Activated CD4-positive, alpha-beta T cell treated with anti-CD3 and anti-CD28 coated beads for 36 hours (primary cell): ENCODE data around the gene EEFSEC. TPM values are rescaled to one million over a fixed set of nuclear protein-coding genes. Genes with fewer than 3 reads are reported as not detected.

Experiments used
- ATAC-seq: fragments of 200-7000 bp; cut with Tn5 transposase; one replicate; pipeline ENCODE4 v1.10.0; 2021; ENCODE audit warnings: mild to moderate bottlenecking, moderate library complexity
- CTCF ChIA-PET: fragments of 350-600 bp; sonication (Branson Sonifier 250); formaldehyde crosslinking; loops from one replicate; lab custom pipeline; 2021; ENCODE audit warnings: antibody characterized with exemption; lab: Charles Lee
- POLR2A ChIA-PET: fragments of 350-600 bp; sonication (Branson Sonifier 250); formaldehyde crosslinking; loops from one replicate; lab custom pipeline; 2021; ENCODE audit warnings: antibody characterized with exemption, inconsistent platforms; lab: Charles Lee
- DNase-seq: peaks from one replicate; pipeline ENCODE4 v3.0.0-alpha.2; 2020
- H3K27ac Mint-ChIP-seq: one replicate; pipeline ENCODE4 v1.8.0; 2021; ENCODE audit warnings: mixed read lengths
- H3K27me3 Mint-ChIP-seq: one replicate; pipeline ENCODE4 v1.8.0; 2021; ENCODE audit warnings: mixed read lengths
- H3K36me3 Mint-ChIP-seq: one replicate; pipeline ENCODE4 v1.8.0; 2021; ENCODE audit warnings: low read depth, mixed read lengths
- H3K4me1 Mint-ChIP-seq: one replicate; pipeline ENCODE4 v1.8.0; 2021; ENCODE audit warnings: mixed read lengths
- H3K4me3 Mint-ChIP-seq: one replicate; pipeline ENCODE4 v1.8.0; 2021; ENCODE audit warnings: mild to moderate bottlenecking, moderate library complexity, mixed read lengths
- H3K9me3 Mint-ChIP-seq: one replicate; pipeline ENCODE4 v1.8.0; 2021; ENCODE audit warnings: low read depth, mixed read lengths
- intact Hi-C, 2 experiments: fragments of 100-400 bp; cut with DNase I in 1 of 2; cut with micrococcal nuclease in 1 of 2; formaldehyde crosslinking; loops; one replicate each; pipeline versions ENCODE4 v1.14.2 to v1.15.1; 2022 to 2024; cut with DNase I, micrococcal nuclease
- total RNA-seq, 2 experiments: library from RNA; stranded (reverse); gene quantifications; one replicate each; pipeline ENCODE4 v1.2.3, GENCODE V29; 2021

EEFSEC gene
- total RNA-seq, 2 experiments from 2014 or later = 19.6 to 20.7 TPM

DNA sequence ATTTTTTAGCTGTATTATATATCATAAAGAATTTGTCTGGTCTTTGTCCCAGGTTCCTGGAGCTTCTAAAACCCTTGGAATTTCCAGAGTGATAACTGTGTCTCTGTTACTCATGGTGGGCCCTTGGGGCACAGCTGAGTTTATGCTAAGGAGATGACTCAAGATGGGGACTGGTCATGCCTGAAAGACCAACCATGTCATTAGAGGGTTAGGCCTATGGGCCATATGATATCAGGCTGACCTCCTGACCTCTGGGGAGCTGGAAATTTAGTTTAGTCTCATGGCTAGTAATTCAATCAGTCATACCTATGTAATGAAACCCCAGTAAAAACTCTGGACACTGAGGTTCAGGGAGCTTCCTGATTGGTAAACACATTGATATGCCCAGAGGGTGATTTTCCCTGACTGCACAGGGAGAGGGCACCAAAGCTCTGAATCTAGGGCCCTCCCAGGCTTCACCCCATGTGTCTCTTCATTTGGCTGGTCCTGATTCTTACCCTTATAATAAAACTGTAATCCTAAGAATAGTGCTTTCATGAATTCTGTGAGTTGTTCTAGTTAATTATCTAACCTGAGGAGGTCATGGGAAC lies 69.6 kb downstream of the EEFSEC start:
- DNase-seq (no peak), ATAC-seq (no peak)
- H3K27me3 Mint-ChIP-seq = no peaks in the 10 kb centered on the region
- H3K4me3 Mint-ChIP-seq = no peak overlapping the region
- CTCF ChIA-PET = interaction anchor here (0.7 to 1.6 kb wide), 3 partner anchors 14 to 100 kb away, joined by 3 to 5 read pairs (median 3); no protein-coding TSS in a partner anchor
- H3K4me1 Mint-ChIP-seq = peaks cover 3% of the 10 kb centered on the region
- peaks cover 23% of the 10 kb centered on the region for H3K36me3 Mint-ChIP-seq
- H3K9me3 Mint-ChIP-seq = peaks cover 14% of the 10 kb centered on the region
- intact Hi-C loops = no loop called here
- POLR2A ChIA-PET = no interaction called here
- H3K27ac Mint-ChIP-seq = no peak overlapping the region

DNA sequence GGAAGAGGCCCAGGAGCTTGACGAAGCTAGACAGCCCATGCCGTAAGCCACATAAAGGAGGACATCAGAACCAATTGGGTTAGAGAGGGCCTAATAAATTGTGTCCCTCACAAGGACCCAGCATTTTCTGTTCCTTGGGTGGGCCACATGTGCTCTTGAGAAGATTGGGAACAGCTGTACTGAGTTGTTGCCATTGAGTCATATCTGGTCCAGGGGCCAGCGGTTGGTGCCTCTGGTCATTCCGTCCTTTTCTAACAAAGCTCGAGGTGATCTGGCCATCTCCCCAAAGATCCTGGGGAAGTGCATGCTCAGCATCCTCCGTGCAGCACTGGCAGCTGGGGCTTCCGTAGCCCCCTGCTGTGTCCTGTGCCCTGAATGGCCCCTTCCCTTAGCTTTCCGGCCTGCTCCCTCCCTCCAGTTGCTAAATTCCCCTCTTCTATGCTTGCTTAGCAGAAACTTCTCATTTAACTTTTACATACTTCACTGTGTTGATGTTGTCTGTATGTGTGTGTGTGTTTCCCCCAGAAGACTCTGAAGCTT lies 73.0 kb downstream of the EEFSEC start:
- Mint-ChIP-seq H3K36me3 (peaks cover 11% of the 10 kb centered on the region), H3K4me3 (no peak overlapping the region), H3K4me1 (peaks cover 5% of the 10 kb centered on the region), H3K9me3 (peaks cover 14% of the 10 kb centered on the region), H3K27me3 (no peaks in the 10 kb centered on the region), H3K27ac (no peak overlapping the region)
- intact Hi-C loops = loop anchor here in 1 of 2 experiments (2.0 kb wide), 1 partner anchor 97 kb away; no protein-coding TSS in a partner anchor
- CTCF ChIA-PET = interaction anchor here (0.6 to 1.4 kb wide), 9 partner anchors 8 to 131 kb away, joined by 3 to 4 read pairs (median 3); no protein-coding TSS in a partner anchor
- POLR2A ChIA-PET = no interaction called here
- no peak for DNase-seq
- ATAC-seq = no peak

DNA sequence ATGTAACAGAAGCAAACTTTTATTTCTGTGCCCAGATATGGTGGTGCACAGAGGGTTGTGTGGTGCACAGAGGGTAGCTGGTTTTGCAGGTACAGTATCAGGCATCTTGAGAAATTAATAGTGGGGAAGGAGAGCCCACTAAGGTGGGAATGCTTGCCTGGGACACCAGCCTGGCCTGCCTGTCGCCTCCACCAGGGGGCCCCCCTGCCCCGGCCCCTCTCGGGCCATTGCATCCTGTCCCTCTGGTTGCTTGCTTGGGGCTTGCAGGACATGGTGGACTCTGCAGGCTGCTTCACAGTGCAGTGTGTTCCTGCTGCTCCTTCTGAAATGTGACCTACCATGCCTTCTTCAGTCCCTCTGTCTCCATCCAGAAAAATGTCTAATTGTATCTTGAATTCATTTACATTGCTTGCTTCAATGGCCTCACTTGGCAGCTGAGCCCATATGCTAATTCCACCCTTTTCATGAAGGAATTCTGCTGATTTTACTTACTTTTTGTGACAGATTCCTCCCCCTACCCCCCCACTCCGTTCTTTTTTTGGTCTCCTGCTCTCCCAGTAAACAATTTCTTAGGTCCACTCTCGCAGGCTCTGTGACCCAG lies 73.6 kb downstream of the EEFSEC start:
- intact Hi-C loops = loop anchor here in 1 of 2 experiments (2.0 kb wide), 1 partner anchor 96 kb away; no protein-coding TSS in a partner anchor
- H3K4me1 Mint-ChIP-seq = peaks cover 5% of the 10 kb centered on the region

DNA sequence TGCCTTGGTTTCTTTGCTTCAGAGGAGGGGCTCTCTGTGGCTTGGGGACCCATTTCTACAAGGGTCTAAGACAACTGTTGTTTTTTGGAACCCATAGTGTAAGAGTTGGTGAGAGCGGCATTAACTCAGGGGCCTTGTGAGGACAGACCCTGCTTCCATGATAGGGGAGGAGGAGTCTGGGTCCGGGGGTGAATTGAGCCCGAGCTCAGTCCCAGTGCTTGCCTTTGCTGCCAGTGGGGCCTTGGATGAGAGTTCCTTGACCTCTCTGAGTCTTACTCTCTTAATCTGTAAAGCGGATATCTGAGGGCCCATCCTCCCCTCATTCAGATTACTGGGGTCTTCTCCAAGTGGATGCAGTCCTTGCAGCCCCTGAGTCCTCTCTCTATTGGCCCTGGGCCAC lies 74.2 kb downstream of the EEFSEC start:
- ATAC-seq (no peak), DNase-seq (no peak)
- ChIA-PET POLR2A (no interaction called here), CTCF (interaction anchor here (0.6 to 1.4 kb wide), 2 partner anchors 9 to 11 kb away, joined by 3 to 4 read pairs; no protein-coding TSS in a partner anchor)
- Mint-ChIP-seq H3K4me3 (no peak overlapping the region), H3K27me3 (no peaks in the 10 kb centered on the region), H3K4me1 (peaks cover 5% of the 10 kb centered on the region), H3K27ac (no peak overlapping the region), H3K36me3 (peaks cover 9% of the 10 kb centered on the region), H3K9me3 (peaks cover 13% of the 10 kb centered on the region)
- intact Hi-C loops = loop anchor here in 1 of 2 experiments (2.0 kb wide), 1 partner anchor 95 kb away; no protein-coding TSS in a partner anchor

More for the DNA sequence above, 73.6 kb downstream of the EEFSEC start:
- Mint-ChIP-seq H3K36me3 (peaks cover 10% of the 10 kb centered on the region), H3K4me3 (no peak overlapping the region), H3K27ac (no peak overlapping the region), H3K27me3 (no peaks in the 10 kb centered on the region), H3K9me3 (peaks cover 14% of the 10 kb centered on the region)
- DNase-seq (peak; percentile 54), ATAC-seq (peak; percentile 36)
- POLR2A ChIA-PET = no interaction called here
- CTCF ChIA-PET = interaction anchor here (0.6 to 1.4 kb wide), 10 partner anchors 8 to 1260 kb away, joined by 3 to 4 read pairs (median 3); no protein-coding TSS in a partner anchor

DNA sequence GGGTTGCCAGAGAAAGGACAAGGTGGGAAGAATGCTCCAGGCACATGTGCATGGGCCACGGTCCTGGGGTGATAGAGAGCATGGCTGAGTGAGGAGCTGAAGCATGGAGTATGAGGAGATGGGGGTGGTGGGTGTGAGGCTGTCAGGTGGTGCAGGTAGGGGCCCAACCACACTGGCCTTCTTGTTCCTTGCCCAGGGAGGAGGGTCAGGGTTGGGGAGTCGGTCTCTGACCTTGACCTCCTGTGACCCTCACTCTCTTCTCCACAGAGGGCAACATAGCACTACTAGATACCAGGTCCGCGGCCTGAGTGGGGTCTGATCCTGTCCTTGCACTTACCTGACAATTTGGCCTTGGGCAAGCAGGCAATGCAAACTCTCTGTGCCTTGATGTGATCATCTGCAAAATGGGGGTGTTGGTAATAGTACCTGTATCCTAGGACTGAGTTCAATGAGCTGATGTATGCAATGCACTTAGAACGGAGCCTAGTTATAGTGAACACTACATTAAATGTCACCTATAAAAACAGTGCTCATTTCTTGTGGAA lies 75.2 kb downstream of the EEFSEC start:
- CTCF ChIA-PET = interaction anchor here (0.6 to 0.9 kb wide), 2 partner anchors 12 to 14 kb away, joined by 3 read pairs; no protein-coding TSS in a partner anchor
- H3K27ac Mint-ChIP-seq = no peak overlapping the region
- POLR2A ChIA-PET = no interaction called here

DNA sequence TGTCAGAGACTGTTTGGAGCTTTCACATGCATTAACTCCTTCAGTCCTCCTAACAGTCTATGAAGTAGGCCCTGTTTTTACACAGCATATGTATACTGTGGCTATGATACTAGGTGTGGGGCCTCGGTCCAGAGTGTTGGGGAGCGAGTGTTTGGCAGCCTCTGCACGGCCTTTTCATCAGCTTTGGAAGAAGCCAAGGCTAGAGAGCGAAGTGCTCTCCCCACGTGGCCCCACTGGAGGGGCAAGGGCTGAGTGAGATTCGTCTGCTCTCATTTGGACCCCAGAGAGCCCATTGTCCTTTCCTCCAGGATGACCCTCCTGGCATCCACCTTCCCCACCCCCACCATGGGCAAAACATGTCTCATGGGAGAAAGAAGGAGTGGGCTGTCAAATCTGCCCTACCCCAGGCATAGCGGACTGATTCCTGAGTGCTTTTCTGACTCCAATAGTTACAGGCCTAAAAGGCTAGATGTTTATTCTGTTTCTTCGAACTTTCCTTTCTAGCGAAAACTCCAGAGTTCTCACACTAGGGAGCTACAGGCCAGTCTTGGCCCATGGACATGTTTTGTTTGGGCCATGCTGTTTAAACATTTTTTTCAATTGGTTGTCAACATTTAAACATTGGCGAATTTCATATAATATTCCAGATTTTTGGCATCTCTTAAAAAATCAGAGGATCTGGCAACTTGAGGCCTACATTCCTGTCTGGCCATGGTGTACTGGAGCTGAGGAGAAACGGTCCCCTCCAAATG lies 76.0 kb downstream of the EEFSEC start:
- Mint-ChIP-seq H3K27ac (no peak overlapping the region), H3K36me3 (no peaks in the 10 kb centered on the region), H3K27me3 (no peaks in the 10 kb centered on the region), H3K9me3 (no peaks in the 10 kb centered on the region), H3K4me3 (no peak overlapping the region), H3K4me1 (peaks cover 5% of the 10 kb centered on the region)
- DNase-seq = no peak
- intact Hi-C loops = no loop called here
- POLR2A ChIA-PET = no interaction called here
- CTCF ChIA-PET = no interaction called here
- no peak for ATAC-seq

More for the DNA sequence above, 75.2 kb downstream of the EEFSEC start:
- Mint-ChIP-seq H3K36me3 (peaks cover 1% of the 10 kb centered on the region), H3K4me1 (peaks cover 5% of the 10 kb centered on the region), H3K4me3 (no peak overlapping the region), H3K27me3 (no peaks in the 10 kb centered on the region), H3K9me3 (peaks cover 5% of the 10 kb centered on the region)
- DNase-seq (no peak), ATAC-seq (no peak)
- intact Hi-C loops = no loop called here

DNA sequence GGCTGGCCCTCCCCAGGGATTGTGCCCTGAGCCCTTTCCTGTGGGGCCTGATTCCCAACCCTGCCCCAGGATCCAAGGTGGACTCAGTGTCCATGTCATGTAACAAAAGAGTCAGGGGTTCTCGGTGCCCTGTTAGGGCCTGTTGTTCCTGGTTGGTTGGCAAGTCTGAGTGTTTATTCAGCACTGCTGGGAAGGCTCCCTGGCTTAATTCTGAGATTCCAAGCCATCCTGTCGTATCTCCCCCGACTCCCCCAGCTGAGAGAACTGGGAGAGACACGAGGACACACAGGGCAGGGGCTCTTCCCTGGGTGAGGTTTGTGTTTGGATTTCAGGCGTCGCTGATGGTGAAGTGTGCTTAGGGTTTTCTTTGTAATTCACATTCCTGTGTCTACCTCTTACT lies 78.3 kb downstream of the EEFSEC start:
- no peaks in the 10 kb centered on the region for H3K36me3 Mint-ChIP-seq
- H3K27me3 Mint-ChIP-seq = no peaks in the 10 kb centered on the region

DNA sequence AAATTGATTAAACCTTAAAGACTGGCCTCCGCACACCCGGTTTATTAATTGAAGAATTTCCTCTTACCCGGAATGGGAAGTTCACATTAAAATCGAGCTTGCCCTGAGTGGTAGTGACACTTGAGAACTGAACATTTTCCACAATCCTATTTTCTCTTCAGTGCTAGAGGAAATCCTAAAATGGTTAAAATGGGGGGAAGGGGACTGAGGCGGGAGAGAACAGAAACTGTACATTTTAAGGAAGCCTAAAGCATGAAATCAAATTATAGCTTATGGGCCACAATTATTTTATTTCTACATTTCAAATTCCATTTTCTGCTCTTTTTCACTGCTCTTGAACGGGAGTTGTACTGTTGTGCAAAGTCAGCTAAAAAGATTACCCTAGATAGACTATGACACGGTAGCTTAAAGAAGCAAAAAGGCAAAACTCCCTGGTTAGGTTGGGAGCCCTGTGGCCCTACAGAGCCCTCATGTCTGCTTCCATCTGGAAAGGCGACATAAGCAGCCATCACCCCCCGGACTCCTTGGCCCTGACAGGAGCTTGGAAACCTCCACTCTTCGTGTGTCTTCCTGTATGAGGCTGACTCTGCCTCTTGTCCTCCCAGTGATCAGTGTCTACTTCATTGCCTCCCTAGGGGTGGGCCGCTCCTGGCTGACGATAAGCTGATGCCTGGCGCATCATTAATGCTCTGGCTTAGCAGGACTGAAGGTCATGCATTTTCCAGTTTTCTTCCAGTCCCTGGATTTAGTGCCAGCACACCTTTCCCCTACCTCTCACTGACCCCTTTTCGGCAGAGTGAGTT lies 79.3 kb downstream of the EEFSEC start:
- H3K27ac Mint-ChIP-seq = no peak overlapping the region
- no peak for DNase-seq
- no peak overlapping the region for H3K4me3 Mint-ChIP-seq
- intact Hi-C loops = no loop called here
- no peaks in the 10 kb centered on the region for H3K36me3 Mint-ChIP-seq
- no peaks in the 10 kb centered on the region for H3K9me3 Mint-ChIP-seq
- H3K4me1 Mint-ChIP-seq = peaks cover 8% of the 10 kb centered on the region
- CTCF ChIA-PET = interaction anchor here (1.0 kb wide), 1 partner anchor 21 kb away, joined by 3 read pairs; no protein-coding TSS in a partner anchor
- ATAC-seq = no peak
- H3K27me3 Mint-ChIP-seq = no peaks in the 10 kb centered on the region
- POLR2A ChIA-PET = no interaction called here

More for the DNA sequence above, 78.3 kb downstream of the EEFSEC start:
- Mint-ChIP-seq H3K4me3 (no peak overlapping the region), H3K9me3 (no peaks in the 10 kb centered on the region), H3K27ac (no peak overlapping the region), H3K4me1 (peaks cover 5% of the 10 kb centered on the region)
- intact Hi-C loops = no loop called here
- DNase-seq (no peak), ATAC-seq (no peak)
- POLR2A ChIA-PET = no interaction called here
- CTCF ChIA-PET = no interaction called here

DNA sequence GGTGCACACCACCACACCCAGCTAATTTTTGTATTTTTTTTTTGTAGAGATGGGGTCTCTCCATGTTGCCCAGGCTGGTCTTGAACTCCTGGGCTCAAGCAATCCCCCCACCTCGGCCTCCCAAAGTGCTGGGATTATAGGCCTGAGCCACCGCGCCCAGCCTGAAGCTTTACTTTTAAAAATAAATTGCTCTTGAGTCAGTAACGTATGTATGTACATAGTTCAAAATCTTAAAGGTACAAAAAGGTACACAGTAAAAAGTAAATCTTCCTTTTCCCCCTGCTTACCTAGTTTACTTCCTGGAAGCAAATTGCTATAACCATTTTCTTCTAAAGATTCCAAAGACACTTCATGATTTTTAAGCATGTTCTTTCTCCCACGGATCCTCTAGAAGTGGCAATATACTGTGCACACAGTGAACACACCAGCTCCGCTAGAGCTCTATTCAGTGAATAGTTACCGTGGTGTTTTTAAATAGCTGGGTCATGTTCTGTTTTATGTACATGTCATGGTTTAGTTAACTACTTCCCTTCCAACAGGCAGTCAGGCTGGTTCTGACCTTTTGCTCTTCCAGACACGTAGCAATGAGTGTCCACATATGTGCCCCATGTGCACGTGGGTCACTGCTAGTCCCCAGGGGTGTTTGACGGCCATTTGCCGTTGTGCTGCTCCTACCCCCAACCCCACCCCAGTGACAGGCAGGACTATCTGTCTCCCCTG lies 82.1 kb downstream of the EEFSEC start:
- CTCF ChIA-PET = interaction anchor here (0.6 to 1.2 kb wide), 2 partner anchors 9 to 11 kb away, joined by 3 read pairs; no protein-coding TSS in a partner anchor
- no peaks in the 10 kb centered on the region for H3K27me3 Mint-ChIP-seq
- ATAC-seq = no peak
- DNase-seq = no peak
- POLR2A ChIA-PET = interaction anchor here (0.6 kb wide), 1 partner anchor 507 kb away, joined by 3 read pairs; no protein-coding TSS in a partner anchor
- no peak overlapping the region for H3K27ac Mint-ChIP-seq
- intact Hi-C loops = no loop called here
- no peaks in the 10 kb centered on the region for H3K36me3 Mint-ChIP-seq
- H3K4me3 Mint-ChIP-seq = no peak overlapping the region
- no peaks in the 10 kb centered on the region for H3K9me3 Mint-ChIP-seq
- peaks cover 10% of the 10 kb centered on the region for H3K4me1 Mint-ChIP-seq

DNA sequence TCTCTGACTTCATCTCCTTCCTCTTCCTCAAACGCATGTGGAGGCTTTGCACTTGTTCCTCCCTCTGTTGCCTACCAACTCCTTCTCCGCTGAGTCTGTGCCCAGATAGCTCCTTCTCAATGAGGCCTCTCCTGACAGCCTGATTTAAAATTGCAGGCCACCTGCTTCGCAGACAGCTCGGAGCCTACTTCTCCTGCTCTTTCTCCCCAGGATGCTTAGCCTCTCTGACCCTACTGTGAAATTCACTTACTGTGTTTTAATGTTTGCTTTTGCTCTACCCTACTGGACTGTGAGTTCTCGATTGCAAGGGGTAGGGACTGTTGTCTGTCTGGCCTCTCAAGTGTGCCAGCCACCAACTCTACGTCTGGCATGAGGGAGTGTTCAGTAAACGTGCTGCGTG lies 83.4 kb downstream of the EEFSEC start:
- intact Hi-C loops = no loop called here
- Mint-ChIP-seq H3K27me3 (no peaks in the 10 kb centered on the region), H3K36me3 (no peaks in the 10 kb centered on the region), H3K9me3 (no peaks in the 10 kb centered on the region), H3K27ac (no peak overlapping the region), H3K4me3 (no peak overlapping the region), H3K4me1 (peaks cover 14% of the 10 kb centered on the region)
- POLR2A ChIA-PET = no interaction called here
- CTCF ChIA-PET = interaction anchor here (0.9 kb wide), 1 partner anchor 14 kb away, joined by 3 read pairs; no protein-coding TSS in a partner anchor
- ATAC-seq = no peak
- DNase-seq = no peak
